ENCODE data around the gene DGAT2. TPM values are rescaled to one million over a fixed set of nuclear protein-coding genes. Genes with fewer than 3 reads are reported as not detected.

The DGAT2 gene
- total RNA-seq, 4 donors from 2014 or later, result 69.8 to 338 (median 184) TPM

GRCh38 chr11:75793966-75794365 lies 25.4 kb downstream of the DGAT2 start:
- DNase-seq (ENCODE audit: low spot score in 2 of 2), result no peak
- Histone ChIP-seq H3K36me3 (no peaks in the 10 kb centered on the region), H3K27ac (no peak overlapping the region), H3K4me3 (no peak overlapping the region), H3K9me3 (no peaks in the 10 kb centered on the region), H3K4me1 (no peaks in the 10 kb centered on the region), H3K27me3 (no peaks in the 10 kb centered on the region)
- WGBS, result 66% methylated on average over 2 of the region's 2 CpGs
- no peak for TF ChIP-seq EP300 (IDR thresholded peaks at IDR 0.05)
- TF ChIP-seq POLR2AphosphoS5 (IDR thresholded peaks at IDR 0.05), result no peak
- TF ChIP-seq CTCF (IDR thresholded peaks at IDR 0.05), result no peak
- TF ChIP-seq POLR2A (IDR thresholded peaks at IDR 0.05), result no peak

DNA sequence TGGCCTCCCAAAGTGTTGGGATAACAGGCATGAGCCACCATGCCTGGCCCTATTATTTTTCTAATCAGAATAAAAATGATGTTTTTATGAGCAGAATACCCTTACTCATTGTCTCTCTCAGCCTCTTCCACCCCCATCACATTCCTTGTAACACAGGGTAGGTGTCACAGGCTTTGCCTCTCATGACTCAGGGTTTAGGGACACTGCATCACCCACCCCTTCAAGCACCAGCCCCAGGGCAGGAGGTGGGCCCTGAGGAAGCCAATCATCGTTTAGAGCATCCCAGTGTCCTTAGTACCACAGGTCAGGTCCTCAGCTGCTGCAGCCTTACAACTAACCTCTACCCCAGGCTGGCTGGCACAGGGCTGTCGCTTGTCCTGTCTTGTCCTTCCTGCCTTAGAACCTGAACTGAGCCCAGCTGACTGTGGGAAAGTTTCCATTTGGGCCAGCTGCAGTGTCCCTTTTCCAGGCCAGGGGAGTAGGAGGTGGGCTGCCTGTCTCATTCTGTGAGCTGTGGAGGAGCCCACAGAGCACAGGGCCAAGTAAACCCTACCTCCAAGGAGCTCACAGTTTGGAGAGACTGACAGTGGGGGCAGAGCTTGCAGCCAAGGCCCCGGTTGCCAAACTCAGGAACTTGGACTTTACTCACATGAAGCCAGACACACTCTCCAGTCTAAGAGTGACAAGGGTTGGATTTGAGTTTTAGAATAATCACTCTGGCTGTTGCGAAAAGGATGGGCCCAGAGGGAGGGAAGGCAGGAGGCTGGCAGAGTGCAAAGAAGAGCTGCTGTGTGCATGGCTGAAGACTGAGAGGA lies 26.9 kb downstream of the DGAT2 start:
- Histone ChIP-seq H3K4me1 (peaks cover 3% of the 10 kb centered on the region), H3K27ac (no peak overlapping the region), H3K9me3 (no peaks in the 10 kb centered on the region), H3K36me3 (no peaks in the 10 kb centered on the region), H3K27me3 (no peaks in the 10 kb centered on the region), H3K4me3 (no peak overlapping the region)
- DNase-seq (ENCODE audit: low spot score in 2 of 2), result no peak
- WGBS, result 57% methylated on average over 4 of the region's 4 CpGs
- TF ChIP-seq POLR2A (IDR thresholded peaks at IDR 0.05), result no peak
- no peak for TF ChIP-seq EP300 (IDR thresholded peaks at IDR 0.05)

- no peak overlapping the region for H3K4me3 ChIP-seq
- TF ChIP-seq CTCF (IDR thresholded peaks at IDR 0.05) (no peak), EP300 (IDR thresholded peaks at IDR 0.05) (no peak), POLR2A (IDR thresholded peaks at IDR 0.05) (no peak), POLR2AphosphoS5 (IDR thresholded peaks at IDR 0.05) (no peak)
- H3K9me3 ChIP-seq, result no peaks in the 10 kb centered on the region
- peaks cover 9% of the 10 kb centered on the region for H3K4me1 ChIP-seq
- H3K27ac ChIP-seq, result no peak overlapping the region
- H3K36me3 ChIP-seq, result no peaks in the 10 kb centered on the region
- 80% methylated on average over 2 of the region's 2 CpGs for WGBS
- no peaks in the 10 kb centered on the region for H3K27me3 ChIP-seq
- DNase-seq (ENCODE audit: low spot score in 2 of 2), result no peak
Observed at GRCh38 chr11:75796091-75796435, 27.5 kb downstream of the DGAT2 start.

DNA sequence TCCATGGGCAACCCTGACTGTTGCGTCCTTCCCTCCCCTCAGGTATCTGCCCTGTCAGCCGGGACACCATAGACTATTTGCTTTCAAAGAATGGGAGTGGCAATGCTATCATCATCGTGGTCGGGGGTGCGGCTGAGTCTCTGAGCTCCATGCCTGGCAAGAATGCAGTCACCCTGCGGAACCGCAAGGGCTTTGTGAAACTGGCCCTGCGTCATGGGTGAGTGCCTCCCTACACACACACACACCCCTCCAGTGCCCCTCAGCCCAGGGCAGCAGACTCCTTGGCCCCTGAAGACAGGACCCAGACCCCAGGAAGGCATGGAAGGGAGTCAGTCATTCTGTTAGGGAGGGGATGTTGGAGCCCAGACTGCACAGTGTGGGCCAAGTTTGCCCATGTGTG lies 28.5 kb downstream of the DGAT2 start:
- TF ChIP-seq POLR2A (IDR thresholded peaks at IDR 0.05), result no peak
- TF ChIP-seq EP300 (IDR thresholded peaks at IDR 0.05), result no peak
- TF ChIP-seq POLR2AphosphoS5 (IDR thresholded peaks at IDR 0.05), result no peak
- TF ChIP-seq CTCF (IDR thresholded peaks at IDR 0.05), result no peak
- peaks cover 20% of the 10 kb centered on the region for H3K4me1 ChIP-seq
- no peak overlapping the region for H3K4me3 ChIP-seq
- no peaks in the 10 kb centered on the region for H3K9me3 ChIP-seq
- 76% methylated on average over 2 of the region's 8 CpGs for WGBS
- no peak for DNase-seq (ENCODE audit: low spot score in 2 of 2)
- no peak overlapping the region for H3K27ac ChIP-seq
- no peaks in the 10 kb centered on the region for H3K36me3 ChIP-seq
- H3K27me3 ChIP-seq, result no peaks in the 10 kb centered on the region

- H3K36me3 ChIP-seq, result no peaks in the 10 kb centered on the region
- H3K27me3 ChIP-seq, result no peaks in the 10 kb centered on the region
- WGBS, result 67% methylated on average over 1 of the region's 1 CpG
- H3K27ac ChIP-seq, result no peak overlapping the region
- no peak for DNase-seq (ENCODE audit: low spot score in 2 of 2)
- no peaks in the 10 kb centered on the region for H3K9me3 ChIP-seq
- TF ChIP-seq CTCF (IDR thresholded peaks at IDR 0.05) (no peak), POLR2A (IDR thresholded peaks at IDR 0.05) (no peak), POLR2AphosphoS5 (IDR thresholded peaks at IDR 0.05) (no peak), EP300 (IDR thresholded peaks at IDR 0.05) (no peak)
- H3K4me1 ChIP-seq, result peaks cover 26% of the 10 kb centered on the region
- no peak overlapping the region for H3K4me3 ChIP-seq
Observed at GRCh38 chr11:75797792-75798191, 29.2 kb downstream of the DGAT2 start.

Measured in suprapubic skin (tissue), 4 donors.